Measurements from ENCODE around the gene SORL1. TPM values are rescaled to one million over a fixed set of nuclear protein-coding genes. Genes with fewer than 3 reads are reported as not detected.

The SORL1 gene
- total RNA-seq, 2 experiments from 2014 or later, result 17.4 to 38.6 TPM

- Mint-ChIP-seq H3K4me1 (peaks cover 54% of the 10 kb centered on the region), H3K36me3 (no peaks in the 10 kb centered on the region), H3K9me3 (ENCODE audit: low read depth) (no peaks in the 10 kb centered on the region), H3K4me3 (no peak overlapping the region), H3K27ac (no peak overlapping the region), H3K27me3 (no peaks in the 10 kb centered on the region)
- DNase-seq, result no peak
- ATAC-seq, result no peak
- CTCF ChIA-PET, result interaction anchor here (1.1 to 1.4 kb wide), 2 partner anchors 15 to 36 kb away, joined by 3 read pairs; no protein-coding TSS in a partner anchor
Measured at GRCh38 chr11:121419836-121420235, 32.3 kb upstream of the SORL1 start.

DNA sequence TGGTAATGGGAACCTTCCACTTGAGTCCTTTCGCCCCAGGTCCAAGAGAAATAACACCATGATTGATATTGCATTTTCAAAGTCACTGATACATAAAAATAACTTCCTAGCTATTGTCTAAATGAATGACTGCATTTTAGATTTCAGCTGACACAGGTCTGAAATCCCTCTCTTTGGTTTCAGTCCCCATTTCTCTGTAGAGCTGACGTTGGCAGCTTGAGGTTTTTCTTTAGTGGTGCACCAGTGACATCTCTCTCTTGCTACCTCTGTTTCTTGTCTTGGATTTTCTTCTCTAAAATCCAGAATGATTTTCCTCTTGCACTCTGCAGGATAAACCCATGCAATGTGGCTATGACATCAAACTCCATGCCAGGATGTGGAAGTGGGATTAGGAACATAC is 31.7 kb upstream of the SORL1 start:
- no peak for ATAC-seq
- Mint-ChIP-seq H3K36me3 (no peaks in the 10 kb centered on the region), H3K4me1 (peaks cover 51% of the 10 kb centered on the region), H3K27me3 (no peaks in the 10 kb centered on the region), H3K4me3 (no peak overlapping the region), H3K27ac (peak overlapping the region; percentile 3), H3K9me3 (ENCODE audit: low read depth) (peaks cover 5% of the 10 kb centered on the region)
- DNase-seq, result no peak
- CTCF ChIA-PET, result no interaction called here

DNA sequence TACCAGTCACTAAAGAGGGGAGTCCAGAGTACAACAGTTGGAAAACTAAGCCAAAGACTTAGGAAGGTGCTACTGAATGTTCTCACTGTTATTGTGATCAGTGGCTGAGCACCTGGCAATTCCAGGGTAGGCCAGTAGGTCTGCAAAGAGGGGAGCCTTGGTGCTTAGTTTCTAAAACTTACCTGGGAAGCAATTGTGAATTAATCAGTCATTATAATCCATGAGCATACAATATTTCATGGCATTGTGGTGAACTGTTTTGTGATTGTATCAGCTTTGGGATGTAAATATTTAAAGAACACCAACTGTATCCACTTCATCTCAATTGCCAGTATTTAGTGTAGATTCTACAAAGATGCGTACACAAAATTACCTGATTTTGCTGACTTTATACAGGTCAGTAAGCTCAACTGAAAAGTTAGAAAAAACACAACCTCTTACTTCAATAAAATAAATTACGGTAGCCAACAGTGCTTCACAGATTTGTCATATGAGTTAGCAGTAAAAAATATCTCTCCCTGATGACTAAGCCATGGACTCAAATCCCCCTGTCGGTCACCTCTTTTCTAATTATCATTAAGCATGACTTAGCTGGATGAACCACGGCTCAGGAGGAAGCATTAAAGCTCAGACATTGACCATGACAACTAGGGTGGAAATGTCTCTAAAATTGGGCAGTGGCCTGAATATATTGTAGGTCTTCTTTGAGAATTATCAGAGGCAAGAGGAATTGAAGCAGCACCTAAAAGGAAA is 30.8 kb upstream of the SORL1 start:
- ATAC-seq (no peak), DNase-seq (no peak)
- no peaks in the 10 kb centered on the region for H3K36me3 Mint-ChIP-seq
- H3K9me3 Mint-ChIP-seq (ENCODE audit: low read depth), result peaks cover 5% of the 10 kb centered on the region
- H3K4me1 Mint-ChIP-seq, result peaks cover 47% of the 10 kb centered on the region
- no peak overlapping the region for H3K4me3 Mint-ChIP-seq
- H3K27me3 Mint-ChIP-seq, result no peaks in the 10 kb centered on the region
- CTCF ChIA-PET, result no interaction called here
- no peak overlapping the region for H3K27ac Mint-ChIP-seq

DNA sequence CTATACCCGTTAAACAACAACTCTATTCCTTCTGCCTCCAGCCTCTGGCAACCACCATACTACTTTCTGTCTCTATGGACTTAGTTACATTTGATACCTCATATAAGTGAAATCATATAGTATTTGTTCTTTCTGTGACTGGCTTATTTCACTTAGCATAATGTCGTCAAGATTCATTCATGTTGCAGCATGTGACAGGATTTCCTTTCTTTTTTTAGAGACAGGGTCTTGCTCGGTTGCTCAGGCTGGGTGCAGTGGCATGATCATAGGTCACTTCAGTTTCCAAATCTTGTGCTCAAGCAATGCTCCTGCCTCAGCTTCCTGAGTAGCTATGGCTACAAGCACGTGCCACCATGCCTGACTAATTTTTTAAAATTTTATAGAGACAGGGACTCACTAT is 29.4 kb upstream of the SORL1 start:
- Mint-ChIP-seq H3K4me1 (peaks cover 41% of the 10 kb centered on the region), H3K27ac (no peak overlapping the region), H3K4me3 (no peak overlapping the region)

GRCh38 chr11:121425828-121426227 is 26.3 kb upstream of the SORL1 start:
- ATAC-seq (no peak), DNase-seq (no peak)
- H3K36me3 Mint-ChIP-seq, result peaks cover 1% of the 10 kb centered on the region
- H3K4me3 Mint-ChIP-seq, result no peak overlapping the region
- no peak overlapping the region for H3K27ac Mint-ChIP-seq
- H3K4me1 Mint-ChIP-seq, result peaks cover 18% of the 10 kb centered on the region
- H3K9me3 Mint-ChIP-seq (ENCODE audit: low read depth), result peaks cover 5% of the 10 kb centered on the region
- peaks cover 20% of the 10 kb centered on the region for H3K27me3 Mint-ChIP-seq
- CTCF ChIA-PET, result no interaction called here

More for the DNA sequence above, 29.4 kb upstream of the SORL1 start:
- Mint-ChIP-seq H3K9me3 (ENCODE audit: low read depth) (peaks cover 5% of the 10 kb centered on the region), H3K36me3 (no peaks in the 10 kb centered on the region), H3K27me3 (peaks cover 5% of the 10 kb centered on the region)
- ATAC-seq, result no peak
- no peak for DNase-seq
- CTCF ChIA-PET, result no interaction called here

GRCh38 chr11:121426476-121427399 is 25.4 kb upstream of the SORL1 start:
- DNase-seq (no peak), ATAC-seq (peak; percentile 81)
- H3K27me3 Mint-ChIP-seq, result peaks cover 20% of the 10 kb centered on the region
- CTCF ChIA-PET, result interaction anchor here (1.5 kb wide), 2 partner anchors 24 to 165 kb away, joined by 6 to 8 read pairs; no protein-coding TSS in a partner anchor
- H3K9me3 Mint-ChIP-seq (ENCODE audit: low read depth), result peaks cover 5% of the 10 kb centered on the region
- H3K4me3 Mint-ChIP-seq, result peak overlapping the region; percentile 28
- peaks cover 1% of the 10 kb centered on the region for H3K36me3 Mint-ChIP-seq
- no peak overlapping the region for H3K27ac Mint-ChIP-seq
- peaks cover 17% of the 10 kb centered on the region for H3K4me1 Mint-ChIP-seq

- peaks cover 20% of the 10 kb centered on the region for H3K27me3 Mint-ChIP-seq
- H3K36me3 Mint-ChIP-seq, result peaks cover 1% of the 10 kb centered on the region
- peaks cover 19% of the 10 kb centered on the region for H3K4me1 Mint-ChIP-seq
- no peak overlapping the region for H3K4me3 Mint-ChIP-seq
- no peak for ATAC-seq
- no peak for DNase-seq
- no peak overlapping the region for H3K27ac Mint-ChIP-seq
- peaks cover 5% of the 10 kb centered on the region for H3K9me3 Mint-ChIP-seq (ENCODE audit: low read depth)
- CTCF ChIA-PET, result interaction anchor here (1.5 kb wide), 2 partner anchors 24 to 164 kb away, joined by 6 to 8 read pairs; no protein-coding TSS in a partner anchor
Measured at GRCh38 chr11:121427400-121427744, 24.7 kb upstream of the SORL1 start.

GRCh38 chr11:121429556-121429955 is 22.6 kb upstream of the SORL1 start:
- peaks cover 5% of the 10 kb centered on the region for H3K9me3 Mint-ChIP-seq (ENCODE audit: low read depth)
- CTCF ChIA-PET, result no interaction called here
- ATAC-seq (no peak), DNase-seq (no peak)
- H3K36me3 Mint-ChIP-seq, result peaks cover 1% of the 10 kb centered on the region
- H3K4me3 Mint-ChIP-seq, result no peak overlapping the region
- H3K4me1 Mint-ChIP-seq, result peaks cover 15% of the 10 kb centered on the region
- H3K27me3 Mint-ChIP-seq, result peaks cover 20% of the 10 kb centered on the region
- H3K27ac Mint-ChIP-seq, result no peak overlapping the region

DNA sequence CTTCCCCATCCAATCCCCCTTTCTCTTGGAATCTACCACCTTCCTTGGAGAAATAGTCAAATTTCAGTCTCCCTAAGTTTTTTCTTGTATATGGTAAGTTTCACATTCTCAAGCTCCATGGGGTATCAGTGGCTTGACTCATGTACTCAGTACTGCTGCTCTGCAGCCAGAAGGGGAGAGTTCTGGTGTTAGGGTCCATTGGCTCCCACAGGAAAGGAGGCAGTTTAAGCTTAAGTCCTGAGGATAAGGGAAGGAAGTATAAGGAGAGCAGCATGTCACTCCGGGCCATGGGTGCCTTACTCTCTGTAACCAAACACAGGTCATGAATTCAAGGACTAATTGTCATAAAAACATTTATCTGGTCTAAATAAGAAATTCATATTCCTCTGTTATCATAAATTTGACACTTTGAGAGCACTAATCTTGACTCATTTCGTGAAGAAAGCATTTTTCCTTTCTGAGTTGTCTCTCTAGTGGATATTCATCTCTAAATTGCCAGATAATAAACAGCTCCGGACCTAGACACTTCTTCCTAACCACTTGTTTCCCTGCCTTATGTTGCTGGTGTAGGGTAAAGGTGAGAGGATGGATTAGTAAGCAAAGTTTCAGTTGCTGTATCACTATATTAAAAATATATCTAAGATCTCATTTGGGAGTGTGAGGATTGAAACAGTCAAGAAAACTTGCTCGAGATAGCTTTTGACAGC is 20.1 kb upstream of the SORL1 start:
- no peak overlapping the region for H3K27ac Mint-ChIP-seq
- ATAC-seq, result peak; percentile 71
- peaks cover 18% of the 10 kb centered on the region for H3K27me3 Mint-ChIP-seq
- DNase-seq, result no peak
- H3K36me3 Mint-ChIP-seq, result peaks cover 1% of the 10 kb centered on the region
- H3K4me3 Mint-ChIP-seq, result no peak overlapping the region
- no peaks in the 10 kb centered on the region for H3K9me3 Mint-ChIP-seq (ENCODE audit: low read depth)
- CTCF ChIA-PET, result interaction anchor here (1.3 to 1.7 kb wide), 2 partner anchors 19 to 33 kb away, joined by 5 to 6 read pairs; partner anchors contain the start of gene SORL1
- H3K4me1 Mint-ChIP-seq, result peaks cover 12% of the 10 kb centered on the region

GRCh38 chr11:121435132-121435531 is 17.0 kb upstream of the SORL1 start:
- peaks cover 15% of the 10 kb centered on the region for H3K4me1 Mint-ChIP-seq
- ATAC-seq (no peak), DNase-seq (no peak)
- no peak overlapping the region for H3K4me3 Mint-ChIP-seq
- no peaks in the 10 kb centered on the region for H3K9me3 Mint-ChIP-seq (ENCODE audit: low read depth)
- no peak overlapping the region for H3K27ac Mint-ChIP-seq
- CTCF ChIA-PET, result interaction anchor here (0.7 to 1.2 kb wide), 2 partner anchors 15 to 16 kb away, joined by 3 read pairs; no protein-coding TSS in a partner anchor
- peaks cover 1% of the 10 kb centered on the region for H3K36me3 Mint-ChIP-seq
- peaks cover 2% of the 10 kb centered on the region for H3K27me3 Mint-ChIP-seq

DNA sequence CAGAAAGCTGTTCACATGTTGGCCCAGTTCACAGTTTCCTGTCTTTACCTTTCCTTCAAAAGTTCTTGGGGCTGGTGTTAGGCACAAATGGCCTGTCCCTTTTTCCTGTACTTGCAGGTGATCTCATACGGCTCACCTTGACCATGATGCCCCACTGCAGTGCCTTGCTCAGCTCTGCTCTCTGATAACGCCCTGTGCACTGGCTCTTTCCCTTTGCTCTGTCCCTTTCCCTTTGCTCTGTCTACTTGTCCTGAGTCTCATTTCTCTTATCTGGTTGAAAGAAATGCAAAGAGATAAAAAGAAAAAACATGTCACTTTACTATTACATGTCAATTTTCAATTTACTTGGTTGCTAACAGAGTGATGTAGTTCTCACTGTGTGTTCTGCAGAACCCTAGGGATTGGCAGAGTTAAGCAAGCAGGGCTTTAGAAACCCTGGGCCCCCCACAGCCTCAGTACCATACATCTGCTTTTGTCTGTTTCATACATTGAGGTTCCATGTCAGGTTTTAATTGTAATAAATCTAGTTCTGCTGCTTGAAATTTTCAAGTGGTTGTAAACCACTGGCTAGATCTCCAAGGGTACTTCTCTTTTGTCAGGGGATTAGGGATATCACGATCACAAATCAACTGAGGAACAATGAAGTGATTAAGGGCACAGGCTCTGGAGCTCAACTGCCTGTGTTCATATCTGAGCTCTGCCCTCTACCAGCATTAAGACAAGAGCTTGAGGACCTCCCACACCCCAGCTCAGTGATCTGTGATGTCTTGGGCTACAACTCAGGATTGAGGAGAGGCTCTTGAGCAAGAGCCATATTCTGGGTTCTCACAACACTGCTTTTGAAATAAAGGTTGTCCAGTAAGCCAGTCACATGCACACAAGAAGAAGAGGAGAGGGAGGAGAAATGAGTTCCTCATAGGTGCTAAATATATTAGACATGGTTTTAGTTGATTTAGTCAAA is 16.3 kb upstream of the SORL1 start:
- H3K4me3 Mint-ChIP-seq, result no peak overlapping the region
- CTCF ChIA-PET, result no interaction called here

DNA sequence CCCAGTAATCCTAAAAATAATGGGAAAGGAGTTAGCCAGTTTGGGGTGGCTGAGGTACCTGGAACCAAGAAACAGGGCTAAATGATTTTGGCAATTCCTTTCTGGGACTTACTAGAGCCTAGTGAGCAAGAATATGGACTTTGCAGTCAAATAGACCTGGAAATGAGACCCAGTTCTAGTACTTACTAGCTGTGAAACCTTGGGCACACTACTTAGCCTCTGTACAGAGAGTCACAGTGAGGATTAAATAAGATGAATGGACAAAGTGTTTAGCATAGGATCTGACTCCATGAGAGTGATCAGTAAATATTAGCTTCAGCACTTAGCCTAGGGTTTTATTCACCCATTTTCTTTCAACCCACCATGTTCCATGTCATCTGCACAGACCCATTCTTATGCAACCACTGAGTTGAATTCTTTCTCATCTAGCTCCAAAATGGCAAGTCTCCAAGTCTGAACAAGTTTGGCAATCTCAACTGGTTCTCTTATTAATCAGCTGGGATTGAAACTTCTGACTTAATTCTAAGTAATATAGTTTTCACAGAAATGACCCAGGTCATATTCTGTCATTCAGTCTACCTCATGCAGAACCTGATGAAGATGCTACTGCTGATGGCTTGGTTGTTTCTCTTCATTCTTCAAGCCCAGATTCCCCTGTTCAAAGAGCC is 15.0 kb upstream of the SORL1 start:
- no peak overlapping the region for H3K27ac Mint-ChIP-seq
- DNase-seq (no peak), ATAC-seq (no peak)
- H3K27me3 Mint-ChIP-seq, result peaks cover 2% of the 10 kb centered on the region
- no peak overlapping the region for H3K4me3 Mint-ChIP-seq
- peaks cover 8% of the 10 kb centered on the region for H3K4me1 Mint-ChIP-seq
- peaks cover 1% of the 10 kb centered on the region for H3K36me3 Mint-ChIP-seq
- CTCF ChIA-PET, result interaction anchor here (1.4 kb wide), 1 partner anchor 154 kb away, joined by 3 read pairs; no protein-coding TSS in a partner anchor
- no peaks in the 10 kb centered on the region for H3K9me3 Mint-ChIP-seq (ENCODE audit: low read depth)

More for the DNA sequence above, 16.3 kb upstream of the SORL1 start:
- Mint-ChIP-seq H3K36me3 (peaks cover 1% of the 10 kb centered on the region), H3K4me1 (peaks cover 15% of the 10 kb centered on the region), H3K27ac (no peak overlapping the region), H3K27me3 (peaks cover 2% of the 10 kb centered on the region), H3K9me3 (ENCODE audit: low read depth) (no peaks in the 10 kb centered on the region)
- no peak for DNase-seq
- ATAC-seq, result no peak

Data from activated CD8-positive, alpha-beta memory T cell treated with anti-CD3 and anti-CD28 coated beads, Interleukin-2, amount 10 ng/mL, durations not matched to agents 7 days and 5 days (primary cell).